GM12873 (cell line): Measurements from ENCODE around the gene JAG1.

Source experiments
- TF ChIP-seq, protein P1 (sequence below): IDR thresholded peaks from 2 replicates; pipeline ENCODE4 v1.5.1; 2012; ENCODE audit warnings: low read depth, mild to moderate bottlenecking, moderate library complexity, low read length, control low read depth; ENCODE audit not compliant: insufficient read depth; ENCODE audit errors: missing control alignments

Gene JAG1

DNA sequence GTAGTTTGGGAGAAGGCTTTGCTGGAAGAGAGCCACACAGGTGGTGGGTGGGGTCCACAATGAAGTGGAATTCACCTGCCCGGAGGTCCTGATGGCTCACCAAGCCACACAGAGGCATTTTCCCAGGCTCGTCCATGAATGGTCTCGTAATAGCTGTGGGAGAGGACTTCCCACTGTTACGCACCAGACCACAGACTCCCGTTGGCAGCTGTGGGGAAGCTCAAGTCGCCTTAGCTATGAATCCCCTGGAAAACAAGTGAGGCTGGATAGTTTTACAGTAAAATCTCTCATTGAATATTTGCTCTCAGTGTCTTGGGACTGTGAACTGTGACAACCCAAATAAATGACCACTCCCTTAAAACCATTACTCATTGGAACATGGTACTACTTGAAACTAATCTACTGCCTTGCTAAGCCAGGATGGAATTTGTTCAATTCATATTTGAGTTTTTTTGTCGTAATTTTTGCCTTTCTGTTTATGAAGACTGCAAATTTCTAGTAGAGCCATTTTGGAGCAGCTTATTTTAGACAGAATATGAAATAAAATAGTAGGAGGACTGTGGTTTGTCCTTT lies 79.4 kb downstream of the JAG1 start:
- TF ChIP-seq, protein P1, sequence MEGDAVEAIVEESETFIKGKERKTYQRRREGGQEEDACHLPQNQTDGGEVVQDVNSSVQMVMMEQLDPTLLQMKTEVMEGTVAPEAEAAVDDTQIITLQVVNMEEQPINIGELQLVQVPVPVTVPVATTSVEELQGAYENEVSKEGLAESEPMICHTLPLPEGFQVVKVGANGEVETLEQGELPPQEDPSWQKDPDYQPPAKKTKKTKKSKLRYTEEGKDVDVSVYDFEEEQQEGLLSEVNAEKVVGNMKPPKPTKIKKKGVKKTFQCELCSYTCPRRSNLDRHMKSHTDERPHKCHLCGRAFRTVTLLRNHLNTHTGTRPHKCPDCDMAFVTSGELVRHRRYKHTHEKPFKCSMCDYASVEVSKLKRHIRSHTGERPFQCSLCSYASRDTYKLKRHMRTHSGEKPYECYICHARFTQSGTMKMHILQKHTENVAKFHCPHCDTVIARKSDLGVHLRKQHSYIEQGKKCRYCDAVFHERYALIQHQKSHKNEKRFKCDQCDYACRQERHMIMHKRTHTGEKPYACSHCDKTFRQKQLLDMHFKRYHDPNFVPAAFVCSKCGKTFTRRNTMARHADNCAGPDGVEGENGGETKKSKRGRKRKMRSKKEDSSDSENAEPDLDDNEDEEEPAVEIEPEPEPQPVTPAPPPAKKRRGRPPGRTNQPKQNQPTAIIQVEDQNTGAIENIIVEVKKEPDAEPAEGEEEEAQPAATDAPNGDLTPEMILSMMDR, result no peak

DNA sequence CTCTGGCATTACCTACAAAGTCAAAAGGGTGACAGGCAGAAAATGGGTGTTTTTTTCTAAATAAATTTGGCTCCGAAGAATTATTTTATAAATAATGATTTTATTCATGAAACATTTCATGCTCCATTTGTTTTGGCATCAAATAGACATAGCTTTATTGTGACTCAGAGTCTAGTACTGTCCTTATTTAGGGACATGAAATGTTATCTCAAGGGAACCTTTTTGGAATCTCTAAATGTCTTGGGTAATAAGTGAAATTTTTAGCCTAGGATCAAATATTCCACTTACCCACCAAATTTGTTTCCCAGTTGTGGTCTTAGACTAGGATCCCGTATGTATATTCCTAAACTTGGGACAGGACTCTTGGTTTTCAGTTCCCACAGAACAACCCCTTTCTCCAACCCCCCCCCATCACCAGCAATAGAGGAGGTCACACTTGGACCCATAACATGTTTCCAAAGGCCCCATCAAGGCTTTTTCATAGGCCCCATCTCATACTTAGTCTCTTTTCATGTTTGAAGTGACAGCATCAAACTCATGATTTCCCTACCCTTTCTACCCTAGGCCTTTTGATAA lies 81.8 kb downstream of the JAG1 start:
- TF ChIP-seq, protein P1, result no peak

DNA sequence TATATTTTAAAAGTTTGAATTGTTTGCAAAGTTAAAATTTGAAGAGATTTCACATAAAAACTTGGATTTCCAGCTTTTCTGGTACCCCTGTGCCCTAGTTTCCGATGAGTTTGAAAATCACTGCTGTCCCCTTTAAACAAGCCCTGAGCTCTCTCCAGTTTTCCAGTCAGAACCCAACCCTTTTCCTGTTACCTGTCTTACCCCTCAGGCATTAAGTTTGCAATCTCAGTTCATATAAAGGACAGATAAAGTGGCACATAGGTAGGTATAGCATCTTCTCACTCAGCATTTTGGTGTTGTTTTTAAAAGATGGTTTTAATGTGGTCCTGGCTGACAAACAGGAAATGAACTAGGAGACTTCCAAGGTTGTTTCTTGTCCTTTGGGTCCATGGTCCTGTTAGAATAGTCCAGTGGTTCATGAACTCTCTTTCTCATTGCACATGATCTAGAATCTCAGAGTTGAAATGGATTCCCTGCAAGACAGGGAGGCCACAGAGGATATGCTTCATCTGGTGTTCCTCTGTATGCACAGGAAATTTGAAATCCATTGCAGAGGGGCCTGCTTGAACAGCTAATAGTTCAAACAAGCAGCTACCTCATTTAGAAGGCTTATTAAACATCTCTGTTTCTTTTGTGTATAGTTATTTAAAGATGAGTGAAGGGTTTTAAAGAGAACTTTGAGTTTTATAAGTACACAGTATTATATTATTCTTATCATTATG lies 82.7 kb downstream of the JAG1 start:
- TF ChIP-seq, protein P1, result no peak
